Measurements from ENCODE around the gene PRDX5. TPM values are rescaled to one million over a fixed set of nuclear protein-coding genes. Genes with fewer than 3 reads are reported as not detected.

PRDX5 gene
- total and polyA plus RNA-seq, 10 of the 15 experiments (the other 5 are each of a cell fraction or from before 2014, with no cell fraction given), result 95.7 to 406 (median 240) TPM

DNA sequence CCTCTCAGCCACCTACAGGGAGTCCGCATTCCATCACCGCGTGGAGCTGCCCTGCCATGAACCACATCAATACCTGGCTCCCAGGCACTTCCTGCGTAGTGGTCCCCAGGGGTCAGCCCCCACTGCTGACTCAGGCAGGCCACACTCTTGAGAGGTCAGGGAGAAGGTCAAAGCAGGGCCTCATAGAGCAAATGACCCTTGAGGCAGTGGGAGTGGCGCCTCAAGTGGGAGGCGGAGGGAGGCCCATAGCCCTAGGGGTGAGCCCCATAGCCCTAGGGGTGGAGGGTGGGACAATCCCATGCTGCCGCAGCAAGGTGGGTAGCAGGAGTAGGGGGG lies 5.0 kb downstream of the PRDX5 start:
- Histone ChIP-seq H3K27me3 (replicated peaks in 1 of 2; ENCODE audit: control insufficient read depth in 2 of 2, insufficient read depth in 2 of 2, low read length in 1 of 2) (no peaks in the 10 kb centered on the region), H3K9ac (ENCODE audit: control insufficient read depth, insufficient read depth, low read length) (no peak overlapping the region), H2AFZ (ENCODE audit: control insufficient read depth, low read depth, low read length) (no peak overlapping the region), H4K20me1 (ENCODE audit: control insufficient read depth, insufficient read depth) (no peaks in the 10 kb centered on the region), H3K9me3 (replicated peaks; ENCODE audit: control insufficient read depth, insufficient read depth, low read length) (no peaks in the 10 kb centered on the region; the same call in 2 of the 3 replicates), H3K79me2 (ENCODE audit: control insufficient read depth, insufficient read depth, low read length) (peaks cover 16% of the 10 kb centered on the region), H3K4me3 (no peak overlapping the region), H3K4me2 (ENCODE audit: control insufficient read depth, insufficient read depth) (no peak overlapping the region), H3K4me1 (ENCODE audit: control insufficient read depth, insufficient read depth, low read length) (peaks cover 4% of the 10 kb centered on the region; the same call in 1 of the 2 replicates), H3K27ac (ENCODE audit: control insufficient read depth, insufficient read depth) (no peak overlapping the region), H3K36me3 (ENCODE audit: control insufficient read depth in 2 of 2, insufficient read depth in 2 of 2, low read length in 1 of 2) (peaks cover 0 to 2% of the 10 kb centered on the region in 2 experiments; a peak in 2 of 4 replicates)
- FAIRE-seq (no peak), ATAC-seq (no peak), DNase-seq (ENCODE audit: low read depth, low spot score) (no peak)
- in situ Hi-C loops (cut with MboI), result no loop called here
- CTCF ChIA-PET, result interaction anchor here (1.3 to 3.6 kb wide), 4 partner anchors 9 to 126 kb away, joined by 3 to 19 read pairs (median 11); no protein-coding TSS in a partner anchor
- RAD21 ChIA-PET (ENCODE audit: unreplicated experiment), result interaction anchor here (0.6 kb wide), 1 partner anchor 9 kb away, joined by 4 read pairs; no protein-coding TSS in a partner anchor
- WGBS (ENCODE audit: insufficient coverage, insufficient replicate concordance, low lambda C conversion rate, missing lambda C conversion rate), result 83% methylated on average over 7 of the region's 7 CpGs
- no peak for TF ChIP-seq ZNF384 (IDR thresholded peaks at IDR 0.05; ENCODE audit: borderline replicate concordance, low read depth, low read length)
- TF ChIP-seq, protein P1, sequence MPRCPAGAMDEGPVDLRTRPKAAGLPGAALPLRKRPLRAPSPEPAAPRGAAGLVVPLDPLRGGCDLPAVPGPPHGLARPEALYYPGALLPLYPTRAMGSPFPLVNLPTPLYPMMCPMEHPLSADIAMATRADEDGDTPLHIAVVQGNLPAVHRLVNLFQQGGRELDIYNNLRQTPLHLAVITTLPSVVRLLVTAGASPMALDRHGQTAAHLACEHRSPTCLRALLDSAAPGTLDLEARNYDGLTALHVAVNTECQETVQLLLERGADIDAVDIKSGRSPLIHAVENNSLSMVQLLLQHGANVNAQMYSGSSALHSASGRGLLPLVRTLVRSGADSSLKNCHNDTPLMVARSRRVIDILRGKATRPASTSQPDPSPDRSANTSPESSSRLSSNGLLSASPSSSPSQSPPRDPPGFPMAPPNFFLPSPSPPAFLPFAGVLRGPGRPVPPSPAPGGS (IDR thresholded peaks at IDR 0.05; ENCODE audit: borderline replicate concordance, insufficient read depth, low read depth, low read length, poor library complexity, severe bottlenecking), result no peak
- TF ChIP-seq RAD51 (IDR thresholded peaks at IDR 0.05), result no peak
- TF ChIP-seq, protein P2, sequence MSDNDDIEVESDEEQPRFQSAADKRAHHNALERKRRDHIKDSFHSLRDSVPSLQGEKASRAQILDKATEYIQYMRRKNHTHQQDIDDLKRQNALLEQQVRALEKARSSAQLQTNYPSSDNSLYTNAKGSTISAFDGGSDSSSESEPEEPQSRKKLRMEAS (IDR thresholded peaks at IDR 0.05; ENCODE audit: low read depth, low read length), result no peak
- TF ChIP-seq ZNF274 (IDR thresholded peaks at IDR 0.05; ENCODE audit: insufficient read depth, insufficient read length), result no peak
- no peak for TF ChIP-seq BRCA1 (IDR thresholded peaks at IDR 0.05; ENCODE audit: low read depth, low read length)
- no peak for TF ChIP-seq NRF1 (conservative IDR thresholded peaks at IDR 0.05; ENCODE audit: low read depth, low read length)
- TF ChIP-seq RCOR1 (conservative IDR thresholded peaks at IDR 0.05; ENCODE audit: low read depth, low read length), result no peak
- TF ChIP-seq POLR2A (IDR thresholded peaks at IDR 0.05; ENCODE audit: low read depth, low read length), result no peak
- TF ChIP-seq BMI1 (IDR thresholded peaks at IDR 0.05; ENCODE audit: borderline replicate concordance), result no peak
- TF ChIP-seq BHLHE40 (IDR thresholded peaks at IDR 0.05; ENCODE audit: borderline replicate concordance in 1 of 2, low read depth in 2 of 2, low read length in 1 of 2), result no peak
- TF ChIP-seq, protein P3, sequence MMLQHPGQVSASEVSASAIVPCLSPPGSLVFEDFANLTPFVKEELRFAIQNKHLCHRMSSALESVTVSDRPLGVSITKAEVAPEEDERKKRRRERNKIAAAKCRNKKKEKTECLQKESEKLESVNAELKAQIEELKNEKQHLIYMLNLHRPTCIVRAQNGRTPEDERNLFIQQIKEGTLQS (IDR thresholded peaks at IDR 0.05; ENCODE audit: borderline replicate concordance, extremely low read depth, low read depth, low read length), result no peak
- no peak for TF ChIP-seq BCL11A (IDR thresholded peaks at IDR 0.05; ENCODE audit: low read depth, low read length)
- intact Hi-C loops (cut with micrococcal nuclease; ENCODE audit: unreplicated experiment), result no loop called here
- no TSS peak for BruUV-seq (replicated peaks)
- SMC1A ChIA-PET (ENCODE audit: uncharacterized antibody, unreplicated experiment), result interaction anchor here (1.5 kb wide), 1 partner anchor 9 kb away, joined by 4 read pairs; no protein-coding TSS in a partner anchor
- POLR2A ChIA-PET, result interaction anchor here (1.4 to 2.1 kb wide), 2 partner anchors 9 to 19 kb away, joined by 3 to 6 read pairs; no protein-coding TSS in a partner anchor

Measured in GM12878 (cell line).